SU-DHL-6 (cell line): ENCODE data around the gene MAP3K8.

ENCODE experiments used
- H2AFZ ChIP-seq: fragments of 200-600 bp; sonication (generic); 2 replicates; pipeline ENCODE4 v1.6.1; 2014; ENCODE audit warnings: low read depth, mild to moderate bottlenecking, moderate library complexity, mixed read lengths, antibody characterized with exemption, low read length; ENCODE audit not compliant: severe bottlenecking
- H3F3A ChIP-seq: fragments of 200-600 bp; shearing (Covaris generic); 2 replicates; pipeline ENCODE4 v1.6.0; 2016; ENCODE audit warnings: antibody characterized with exemption, mild to moderate bottlenecking; ENCODE audit not compliant: insufficient read depth
- H3K27ac ChIP-seq: fragments of 200-600 bp; sonication (generic); 2 replicates; pipeline ENCODE4 v1.5.1; 2016; ENCODE audit warnings: low read depth, mild to moderate bottlenecking, low read length, moderate library complexity, mixed read lengths
- H3K27me3 ChIP-seq: fragments of 200-600 bp; sonication (generic), shearing (Covaris generic); 2 replicates; pipeline ENCODE4 v1.6.0; 2014; ENCODE audit warnings: mild to moderate bottlenecking, low read length
- H3K36me3 ChIP-seq: fragments of 200-600 bp; sonication (generic); 2 replicates; pipeline ENCODE4 v1.6.1; 2014; ENCODE audit warnings: mild to moderate bottlenecking, low read length, mixed read lengths
- H3K4me2 ChIP-seq: fragments of 300-600, 200-600 bp; shearing (Covaris generic), sonication (generic); 2 replicates; pipeline ENCODE4 v1.6.0; 2014; ENCODE audit warnings: low read length, low read depth, mild to moderate bottlenecking; ENCODE audit not compliant: poor library complexity, severe bottlenecking
- H3K4me3 ChIP-seq: fragments of 200-600 bp; sonication (generic); 2 replicates; pipeline ENCODE4 v1.5.1; 2014; ENCODE audit warnings: antibody characterized with exemption, low read length, mild to moderate bottlenecking, mixed read lengths; ENCODE audit not compliant: insufficient read depth, poor library complexity, severe bottlenecking
- H3K79me2 ChIP-seq: fragments of 200-600 bp; sonication (generic); 2 replicates; pipeline ENCODE4 v1.6.1; 2014; ENCODE audit warnings: mild to moderate bottlenecking, low read length, moderate library complexity; ENCODE audit not compliant: insufficient read depth
- H3K9ac ChIP-seq: fragments of 200-600 bp; sonication (generic); 2 replicates; pipeline ENCODE4 v1.7.0; 2014; ENCODE audit warnings: mild to moderate bottlenecking, low read length
- H3K9me2 ChIP-seq: fragments of 200-600 bp; sonication (generic); replicated peaks from 2 replicates; pipeline ENCODE4 v1.6.1; 2014; ENCODE audit warnings: low read length; ENCODE audit not compliant: insufficient read depth
- H3K9me3 ChIP-seq: fragments of 200-600 bp; sonication (generic); 2 replicates; pipeline ENCODE4 v1.6.1; 2014; ENCODE audit warnings: low read length, mixed read lengths; ENCODE audit not compliant: insufficient read depth
- H4K20me1 ChIP-seq: fragments of 200-600 bp; sonication (generic); 2 replicates; pipeline ENCODE4 v1.6.1; 2014; ENCODE audit warnings: low read depth, mild to moderate bottlenecking, antibody characterized with exemption, low read length, moderate library complexity, mixed read lengths
- EZH2phosphoT487 ChIP-seq: fragments of 200-600 bp; sonication (generic), shearing (Covaris generic); conservative IDR thresholded peaks from 2 replicates; pipeline ENCODE4 v1.6.1; 2018; ENCODE audit warnings: mild to moderate bottlenecking, antibody characterized with exemption, low read length, moderate library complexity, mixed read lengths
- TF ChIP-seq, protein P1 (sequence below): fragments of 200-600 bp; sonication (generic); IDR thresholded peaks from one replicate; pipeline ENCODE4 v1.5.1; 2017; ENCODE audit warnings: antibody characterized with exemption, mild to moderate bottlenecking, low read length, moderate library complexity; ENCODE audit not compliant: insufficient read depth, poor library complexity, severe bottlenecking

MAP3K8 gene

DNA sequence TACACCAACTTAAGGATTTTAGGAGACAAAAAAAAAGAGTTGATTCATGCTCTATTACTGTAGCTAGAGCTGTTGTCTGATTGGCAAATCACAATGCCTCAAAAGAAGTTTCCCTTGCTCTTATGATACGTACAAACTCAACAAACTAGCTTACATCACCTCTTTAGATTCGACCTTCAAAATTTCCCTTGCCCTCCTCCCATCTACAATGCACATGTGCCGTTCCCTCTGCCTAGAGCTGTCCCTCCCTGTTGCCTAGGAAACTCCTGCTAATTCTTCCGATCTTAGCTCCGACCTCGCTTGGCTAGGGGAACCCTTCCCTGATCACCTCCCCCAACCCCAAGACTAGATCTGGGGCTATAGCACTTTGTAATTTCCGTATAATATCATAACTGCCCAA lies 55.4 kb downstream of the MAP3K8 start:
- no peaks in the 10 kb centered on the region for H3K79me2 ChIP-seq
- H2AFZ ChIP-seq = no peak overlapping the region
- no peak overlapping the region for H3K27ac ChIP-seq
- H3K9me3 ChIP-seq = no peaks in the 10 kb centered on the region
- no peaks in the 10 kb centered on the region for H3F3A ChIP-seq
- H3K9me2 ChIP-seq = no peaks in the 10 kb centered on the region
- H3K4me3 ChIP-seq = no peak overlapping the region
- H3K9ac ChIP-seq = no peak overlapping the region
- H3K27me3 ChIP-seq = no peaks in the 10 kb centered on the region
- no peaks in the 10 kb centered on the region for H3K36me3 ChIP-seq
- no peaks in the 10 kb centered on the region for H4K20me1 ChIP-seq
- H3K4me2 ChIP-seq = no peak overlapping the region
- TF ChIP-seq, protein P1, sequence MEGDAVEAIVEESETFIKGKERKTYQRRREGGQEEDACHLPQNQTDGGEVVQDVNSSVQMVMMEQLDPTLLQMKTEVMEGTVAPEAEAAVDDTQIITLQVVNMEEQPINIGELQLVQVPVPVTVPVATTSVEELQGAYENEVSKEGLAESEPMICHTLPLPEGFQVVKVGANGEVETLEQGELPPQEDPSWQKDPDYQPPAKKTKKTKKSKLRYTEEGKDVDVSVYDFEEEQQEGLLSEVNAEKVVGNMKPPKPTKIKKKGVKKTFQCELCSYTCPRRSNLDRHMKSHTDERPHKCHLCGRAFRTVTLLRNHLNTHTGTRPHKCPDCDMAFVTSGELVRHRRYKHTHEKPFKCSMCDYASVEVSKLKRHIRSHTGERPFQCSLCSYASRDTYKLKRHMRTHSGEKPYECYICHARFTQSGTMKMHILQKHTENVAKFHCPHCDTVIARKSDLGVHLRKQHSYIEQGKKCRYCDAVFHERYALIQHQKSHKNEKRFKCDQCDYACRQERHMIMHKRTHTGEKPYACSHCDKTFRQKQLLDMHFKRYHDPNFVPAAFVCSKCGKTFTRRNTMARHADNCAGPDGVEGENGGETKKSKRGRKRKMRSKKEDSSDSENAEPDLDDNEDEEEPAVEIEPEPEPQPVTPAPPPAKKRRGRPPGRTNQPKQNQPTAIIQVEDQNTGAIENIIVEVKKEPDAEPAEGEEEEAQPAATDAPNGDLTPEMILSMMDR = no peak
- no peak for TF ChIP-seq EZH2phosphoT487

DNA sequence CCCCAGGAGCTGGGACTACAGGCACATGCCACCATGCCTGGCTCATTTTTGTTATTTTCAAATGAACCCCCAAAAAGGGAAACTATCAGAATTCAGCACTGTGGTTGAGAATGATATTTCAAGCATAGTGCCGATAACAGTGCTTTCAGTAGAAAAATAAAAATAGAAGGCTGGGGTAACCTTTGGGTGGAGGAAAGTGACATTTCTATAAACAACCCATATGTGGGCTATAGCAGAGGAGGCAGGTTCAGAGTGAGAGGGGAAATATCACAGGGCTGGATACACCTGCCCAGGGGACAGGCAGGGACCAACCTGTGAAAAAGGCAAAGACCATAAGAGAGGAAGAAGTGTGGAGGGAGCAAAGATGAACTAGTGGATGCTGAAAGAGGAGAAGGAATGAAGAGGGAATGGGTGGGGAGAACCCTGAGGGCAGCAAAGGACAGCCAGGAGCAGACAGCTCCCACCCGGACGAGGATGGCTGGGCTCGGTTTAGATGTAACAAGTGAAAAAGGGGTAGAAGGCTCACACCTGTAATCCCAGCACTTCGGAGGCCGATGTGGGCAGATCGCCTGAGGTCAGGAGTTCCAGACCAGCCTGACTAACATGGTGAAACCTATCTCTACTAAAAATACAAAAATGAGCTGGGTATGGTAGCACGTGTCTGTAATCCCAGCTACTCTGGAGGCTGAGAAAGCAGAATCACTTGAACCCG lies 56.5 kb downstream of the MAP3K8 start:
- no peaks in the 10 kb centered on the region for H3K27me3 ChIP-seq
- no peak overlapping the region for H3K27ac ChIP-seq
- no peaks in the 10 kb centered on the region for H3K9me3 ChIP-seq
- no peak overlapping the region for H3K9ac ChIP-seq
- H4K20me1 ChIP-seq = no peaks in the 10 kb centered on the region
- H3K4me2 ChIP-seq = no peak overlapping the region
- no peaks in the 10 kb centered on the region for H3K36me3 ChIP-seq
- H3F3A ChIP-seq = no peaks in the 10 kb centered on the region
- no peaks in the 10 kb centered on the region for H3K79me2 ChIP-seq
- no peak overlapping the region for H2AFZ ChIP-seq
- TF ChIP-seq EZH2phosphoT487 = no peak
- TF ChIP-seq, protein P1 = no peak
- no peak overlapping the region for H3K4me3 ChIP-seq
- H3K9me2 ChIP-seq = no peaks in the 10 kb centered on the region

DNA sequence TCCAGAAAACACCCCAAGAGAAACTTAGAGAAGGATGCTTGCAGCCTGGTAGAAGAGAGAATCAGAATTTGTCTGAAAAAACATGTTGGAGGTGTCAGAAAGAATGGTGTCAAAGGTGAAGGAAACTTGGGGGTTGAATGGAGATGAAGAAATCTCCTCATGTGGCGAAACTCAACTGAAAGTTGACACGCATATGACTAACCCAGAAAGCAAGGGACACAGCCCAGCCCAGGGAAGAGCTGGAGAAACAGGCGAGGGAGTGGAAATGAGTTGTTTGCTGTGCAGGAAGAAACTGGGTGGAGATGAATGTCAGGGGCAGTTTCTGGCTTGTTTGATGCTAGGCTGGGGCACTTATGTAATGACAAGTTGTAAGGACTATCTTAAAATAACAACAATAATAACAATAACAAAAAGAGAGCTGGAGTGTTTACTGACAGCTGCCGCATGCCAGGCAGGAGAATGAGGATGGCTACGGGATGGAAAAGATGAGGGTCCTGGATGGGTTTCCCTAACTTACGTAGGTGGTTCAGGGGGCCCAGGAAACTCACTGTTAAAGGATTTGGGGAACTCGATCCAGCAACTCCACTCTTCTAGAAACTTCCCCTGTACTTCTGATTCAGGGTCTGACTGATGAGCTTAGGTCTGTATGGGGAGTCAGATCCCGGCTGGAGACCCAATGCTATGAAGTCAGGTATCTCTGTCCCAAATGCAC lies 57.4 kb downstream of the MAP3K8 start:
- Histone ChIP-seq H3K27ac (no peak overlapping the region), H4K20me1 (no peaks in the 10 kb centered on the region), H3K9me2 (no peaks in the 10 kb centered on the region), H3K4me2 (no peak overlapping the region), H3K9ac (no peak overlapping the region), H3K36me3 (no peaks in the 10 kb centered on the region), H3K9me3 (no peaks in the 10 kb centered on the region), H2AFZ (no peak overlapping the region), H3K27me3 (no peaks in the 10 kb centered on the region), H3K4me3 (no peak overlapping the region), H3K79me2 (no peaks in the 10 kb centered on the region), H3F3A (no peaks in the 10 kb centered on the region)
- no peak for TF ChIP-seq EZH2phosphoT487
- TF ChIP-seq, protein P1 = no peak
